ENCODE results near the gene ATXN2.

ATXN2 gene

DNA sequence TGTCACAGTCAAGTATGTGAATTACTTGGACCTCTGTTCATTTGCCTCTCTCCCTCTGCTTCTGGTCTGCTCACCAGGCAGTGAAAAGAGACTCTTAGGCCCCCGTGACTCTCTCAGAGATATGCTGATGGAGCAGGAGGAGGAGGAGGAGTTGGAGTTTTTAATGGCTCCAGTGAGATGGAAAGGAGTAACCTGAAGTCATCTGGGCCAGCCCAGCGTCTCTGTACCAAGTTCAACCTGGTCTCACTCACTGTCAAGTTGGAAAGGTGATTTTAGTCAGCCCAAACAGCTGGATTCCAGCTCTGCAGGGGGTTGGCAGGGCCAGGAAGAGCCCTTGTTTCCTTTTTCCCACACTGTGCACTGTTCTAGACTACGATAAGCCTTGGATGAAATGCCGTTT is 144.8 kb downstream of the ATXN2 start:
- Histone ChIP-seq H3K9me3 (ENCODE audit: control insufficient read depth in 1 of 2, low read length in 2 of 2) (no peaks in the 10 kb centered on the region), H3K4me3 (ENCODE audit: low read depth in 1 of 2, low read length in 2 of 2) (no peak overlapping the region), H3K36me3 (ENCODE audit: control insufficient read depth in 1 of 2, insufficient read depth in 2 of 2, low read length in 2 of 2) (peaks cover 38 to 76% of the 10 kb centered on the region in 2 donors), H3K4me1 (ENCODE audit: control insufficient read depth in 1 of 2, insufficient read depth in 2 of 2, low read length in 2 of 2) (no peaks in the 10 kb centered on the region), H3K9ac (ENCODE audit: low read depth in 1 of 2, low read length in 2 of 2) (no peak overlapping the region), H3K27ac (ENCODE audit: low read depth, low read length) (no peak overlapping the region), H3K27me3 (ENCODE audit: control insufficient read depth in 1 of 2, insufficient read depth in 2 of 2, low read length in 2 of 2) (no peaks in the 10 kb centered on the region)

- Histone ChIP-seq H3K9me3 (ENCODE audit: control insufficient read depth in 1 of 2, low read length in 2 of 2) (no peaks in the 10 kb centered on the region), H3K27ac (ENCODE audit: low read depth, low read length) (no peak overlapping the region), H3K4me1 (ENCODE audit: control insufficient read depth in 1 of 2, insufficient read depth in 2 of 2, low read length in 2 of 2) (peaks cover 0 to 3% of the 10 kb centered on the region in 2 donors)
Observed at GRCh38 chr12:111453071-111453989, 145.8 kb downstream of the ATXN2 start.

DNA sequence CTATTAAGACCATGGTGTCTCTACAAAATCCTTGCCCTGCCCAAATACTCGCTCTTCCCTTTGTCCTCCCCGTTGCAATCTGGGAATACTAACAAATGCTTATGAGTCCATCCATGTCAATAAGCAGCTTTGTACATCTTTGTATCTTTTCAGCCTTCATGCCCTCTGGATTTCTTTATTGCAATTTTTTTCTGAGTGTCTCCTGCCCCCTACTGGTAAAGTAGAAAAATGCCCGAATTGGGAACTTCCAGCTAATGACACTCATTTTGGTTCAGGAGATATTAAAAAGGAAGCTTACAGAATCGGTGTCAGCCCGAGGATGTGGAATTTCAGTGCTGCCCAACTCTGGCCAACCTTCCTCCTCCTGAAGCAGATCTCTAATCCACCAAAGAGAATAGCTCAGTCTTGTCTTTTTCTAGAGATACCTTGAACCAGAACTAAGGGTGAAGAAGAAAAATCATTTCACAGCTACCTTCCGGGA is 147.4 kb downstream of the ATXN2 start:
- no peak overlapping the region for H3K9ac ChIP-seq (ENCODE audit: low read depth in 1 of 2, low read length in 2 of 2)
- no peaks in the 10 kb centered on the region for H3K9me3 ChIP-seq (ENCODE audit: control insufficient read depth in 1 of 2, low read length in 2 of 2)
- no peak overlapping the region for H3K27ac ChIP-seq (ENCODE audit: low read depth, low read length)
- H3K4me1 ChIP-seq (ENCODE audit: control insufficient read depth in 1 of 2, insufficient read depth in 2 of 2, low read length in 2 of 2), result peaks cover 3 to 6% of the 10 kb centered on the region in 2 donors
- no peak overlapping the region for H3K4me3 ChIP-seq (ENCODE audit: low read depth in 1 of 2, low read length in 2 of 2)
- no peaks in the 10 kb centered on the region for H3K27me3 ChIP-seq (ENCODE audit: control insufficient read depth in 1 of 2, insufficient read depth in 2 of 2, low read length in 2 of 2)
- peaks cover 62 to 83% of the 10 kb centered on the region in 2 donors for H3K36me3 ChIP-seq (ENCODE audit: control insufficient read depth in 1 of 2, insufficient read depth in 2 of 2, low read length in 2 of 2)

More at GRCh38 chr12:111453071-111453989, 145.8 kb downstream of the ATXN2 start:
- H3K4me3 ChIP-seq (ENCODE audit: low read depth in 1 of 2, low read length in 2 of 2), result no peak overlapping the region
- no peaks in the 10 kb centered on the region for H3K27me3 ChIP-seq (ENCODE audit: control insufficient read depth in 1 of 2, insufficient read depth in 2 of 2, low read length in 2 of 2)
- no peak overlapping the region for H3K9ac ChIP-seq (ENCODE audit: low read depth in 1 of 2, low read length in 2 of 2)
- peaks cover 48 to 81% of the 10 kb centered on the region in 2 donors for H3K36me3 ChIP-seq (ENCODE audit: control insufficient read depth in 1 of 2, insufficient read depth in 2 of 2, low read length in 2 of 2)

DNA sequence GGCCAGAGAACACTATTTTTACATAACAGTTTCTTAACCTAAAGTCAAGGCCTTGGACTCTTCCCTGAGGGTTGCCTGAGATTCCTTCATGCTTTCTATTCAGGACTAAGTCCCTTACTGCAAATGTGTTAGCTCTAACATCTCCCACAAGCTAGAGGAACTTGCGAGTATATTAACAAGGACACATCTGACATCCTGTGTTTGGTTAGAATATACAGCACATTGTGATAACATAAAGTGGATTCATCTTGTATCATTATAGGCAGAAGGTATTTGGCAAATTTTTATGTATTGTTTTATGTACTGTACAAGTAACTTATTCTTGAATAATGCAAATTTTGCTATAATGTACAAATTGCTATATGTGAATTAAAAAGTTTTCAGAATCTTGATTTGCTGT is 147.9 kb downstream of the ATXN2 start:
- Histone ChIP-seq H3K9me3 (ENCODE audit: control insufficient read depth in 1 of 2, low read length in 2 of 2) (no peaks in the 10 kb centered on the region), H3K27ac (ENCODE audit: low read depth, low read length) (no peak overlapping the region), H3K27me3 (ENCODE audit: control insufficient read depth in 1 of 2, insufficient read depth in 2 of 2, low read length in 2 of 2) (no peaks in the 10 kb centered on the region), H3K4me3 (ENCODE audit: low read depth in 1 of 2, low read length in 2 of 2) (no peak overlapping the region), H3K4me1 (ENCODE audit: control insufficient read depth in 1 of 2, insufficient read depth in 2 of 2, low read length in 2 of 2) (peaks cover 5 to 10% of the 10 kb centered on the region in 2 donors), H3K36me3 (ENCODE audit: control insufficient read depth in 1 of 2, insufficient read depth in 2 of 2, low read length in 2 of 2) (peaks cover 64 to 86% of the 10 kb centered on the region in 2 donors), H3K9ac (ENCODE audit: low read depth in 1 of 2, low read length in 2 of 2) (no peak overlapping the region)

GRCh38 chr12:111450676-111451075 is 148.4 kb downstream of the ATXN2 start:
- H3K4me3 ChIP-seq (ENCODE audit: low read depth in 1 of 2, low read length in 2 of 2), result no peak overlapping the region
- peaks cover 11 to 16% of the 10 kb centered on the region in 2 donors for H3K4me1 ChIP-seq (ENCODE audit: control insufficient read depth in 1 of 2, insufficient read depth in 2 of 2, low read length in 2 of 2)
- H3K27me3 ChIP-seq (ENCODE audit: control insufficient read depth in 1 of 2, insufficient read depth in 2 of 2, low read length in 2 of 2), result no peaks in the 10 kb centered on the region
- no peak overlapping the region for H3K27ac ChIP-seq (ENCODE audit: low read depth, low read length)
- H3K9ac ChIP-seq (ENCODE audit: low read depth in 1 of 2, low read length in 2 of 2), result no peak overlapping the region
- H3K36me3 ChIP-seq (ENCODE audit: control insufficient read depth in 1 of 2, insufficient read depth in 2 of 2, low read length in 2 of 2), result peaks cover 60 to 86% of the 10 kb centered on the region in 2 donors
- H3K9me3 ChIP-seq (ENCODE audit: control insufficient read depth in 1 of 2, low read length in 2 of 2), result no peaks in the 10 kb centered on the region

DNA sequence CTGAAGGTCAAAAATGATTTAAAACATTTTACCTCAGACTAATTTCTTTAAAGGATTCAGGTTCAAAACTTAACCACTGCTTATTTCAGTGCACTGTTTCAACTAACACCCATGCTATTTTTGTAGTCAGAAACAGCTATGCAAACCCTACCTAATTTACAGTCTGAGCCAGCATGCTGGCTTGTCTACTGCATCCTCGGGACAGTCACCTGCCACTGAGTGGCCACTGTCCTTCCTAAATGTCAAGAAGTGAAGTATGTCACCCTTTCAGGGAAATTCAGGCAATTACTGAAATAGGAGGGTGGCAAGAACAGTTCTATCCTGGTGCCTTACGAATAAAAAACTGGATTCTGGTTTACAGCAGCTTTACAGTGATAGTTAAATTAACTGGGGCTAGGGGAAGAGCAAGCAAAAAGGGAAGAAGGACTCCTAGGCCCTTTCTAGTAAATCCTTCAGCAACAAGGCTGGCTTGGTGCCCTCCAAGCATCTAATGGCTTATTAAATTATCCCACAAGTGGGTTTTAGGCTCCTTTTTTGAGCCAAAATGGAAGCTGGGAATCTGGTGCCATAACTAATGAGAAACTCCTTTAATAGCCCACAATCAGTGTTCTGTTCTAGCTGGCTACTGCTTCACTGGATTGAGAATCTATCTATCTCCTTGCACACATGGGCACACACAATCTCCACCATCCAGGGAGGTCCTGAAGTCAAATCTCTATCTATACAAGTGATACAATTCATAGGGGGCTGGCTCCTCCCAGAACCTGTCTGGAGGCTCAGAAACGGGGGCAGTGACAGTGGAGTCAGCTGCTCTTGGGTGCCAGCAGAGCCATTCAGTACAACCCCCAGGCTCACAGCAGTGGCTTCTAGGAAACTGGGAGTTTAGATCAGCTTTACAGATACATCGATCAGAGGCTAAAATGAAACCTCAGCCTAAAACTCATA is 150.0 kb downstream of the ATXN2 start:
- H3K4me1 ChIP-seq (ENCODE audit: control insufficient read depth in 1 of 2, insufficient read depth in 2 of 2, low read length in 2 of 2), result peaks cover 25 to 31% of the 10 kb centered on the region in 2 donors
- H3K9ac ChIP-seq (ENCODE audit: low read depth in 1 of 2, low read length in 2 of 2), result no peak overlapping the region
- no peak overlapping the region for H3K27ac ChIP-seq (ENCODE audit: low read depth, low read length)
- H3K36me3 ChIP-seq (ENCODE audit: control insufficient read depth in 1 of 2, insufficient read depth in 2 of 2, low read length in 2 of 2), result peaks cover 49 to 85% of the 10 kb centered on the region in 2 donors
- H3K27me3 ChIP-seq (ENCODE audit: control insufficient read depth in 1 of 2, insufficient read depth in 2 of 2, low read length in 2 of 2), result no peaks in the 10 kb centered on the region
- no peaks in the 10 kb centered on the region for H3K9me3 ChIP-seq (ENCODE audit: control insufficient read depth in 1 of 2, low read length in 2 of 2)
- no peak overlapping the region for H3K4me3 ChIP-seq (ENCODE audit: low read depth in 1 of 2, low read length in 2 of 2)

- no peaks in the 10 kb centered on the region for H3K27me3 ChIP-seq (ENCODE audit: control insufficient read depth in 1 of 2, insufficient read depth in 2 of 2, low read length in 2 of 2)
- H3K9ac ChIP-seq (ENCODE audit: low read depth in 1 of 2, low read length in 2 of 2), result no peak overlapping the region
- H3K4me3 ChIP-seq (ENCODE audit: low read depth in 1 of 2, low read length in 2 of 2), result no peak overlapping the region
- H3K36me3 ChIP-seq (ENCODE audit: control insufficient read depth in 1 of 2, insufficient read depth in 2 of 2, low read length in 2 of 2), result peaks cover 41 to 77% of the 10 kb centered on the region in 2 donors
- no peak overlapping the region for H3K27ac ChIP-seq (ENCODE audit: low read depth, low read length)
- H3K4me1 ChIP-seq (ENCODE audit: control insufficient read depth in 1 of 2, insufficient read depth in 2 of 2, low read length in 2 of 2), result peaks cover 27 to 39% of the 10 kb centered on the region in 2 donors
- no peaks in the 10 kb centered on the region for H3K9me3 ChIP-seq (ENCODE audit: control insufficient read depth in 1 of 2, low read length in 2 of 2)
Observed at GRCh38 chr12:111448266-111448830, 150.8 kb downstream of the ATXN2 start.

GRCh38 chr12:111447571-111448265 is 151.4 kb downstream of the ATXN2 start:
- Histone ChIP-seq H3K36me3 (ENCODE audit: control insufficient read depth in 1 of 2, insufficient read depth in 2 of 2, low read length in 2 of 2) (peaks cover 38 to 77% of the 10 kb centered on the region in 2 donors), H3K9me3 (ENCODE audit: control insufficient read depth in 1 of 2, low read length in 2 of 2) (no peaks in the 10 kb centered on the region), H3K4me3 (ENCODE audit: low read depth in 1 of 2, low read length in 2 of 2) (no peak overlapping the region), H3K27me3 (ENCODE audit: control insufficient read depth in 1 of 2, insufficient read depth in 2 of 2, low read length in 2 of 2) (no peaks in the 10 kb centered on the region), H3K9ac (ENCODE audit: low read depth in 1 of 2, low read length in 2 of 2) (no peak overlapping the region), H3K4me1 (ENCODE audit: control insufficient read depth in 1 of 2, insufficient read depth in 2 of 2, low read length in 2 of 2) (peaks cover 33 to 45% of the 10 kb centered on the region in 2 donors), H3K27ac (ENCODE audit: low read depth, low read length) (no peak overlapping the region)
